Endothelial cell of umbilical vein (primary cell): ENCODE data around the gene CHL1. TPM values are rescaled to one million over a fixed set of nuclear protein-coding genes. Genes with fewer than 3 reads are reported as not detected.

ENCODE experiments used
- BruUV-seq: library from RNA; stranded (reverse); fragments of 400-500 nt; replicated peaks from 2 replicates; lab custom pipeline; 2021; lab: Mats Ljungman, UMichigan
- CTCF ChIA-PET: fragments of 300-600, 350-600 bp; sonication (Branson Sonifier 250); formaldehyde crosslinking; loops from one replicate; lab custom pipeline; 2021; ENCODE audit warnings: antibody characterized with exemption, inconsistent platforms; lab: Charles Lee
- POLR2A ChIA-PET: fragments of 300-600, 350-600 bp; sonication (Branson Sonifier 250); formaldehyde crosslinking; loops from one replicate; lab custom pipeline; 2021; ENCODE audit warnings: antibody characterized with exemption, inconsistent platforms; lab: Charles Lee
- DNase-seq: peaks from one replicate; pipeline ENCODE4 v3.0.0-alpha.2; 2011; ENCODE audit warnings: low read depth, low spot score
- FAIRE-seq: peaks from 2 replicates; lab custom pipeline; 2011; peaks lifted over from hg19 to GRCh38; lab: Jason Lieb, UNC
- H2AFZ ChIP-seq: 2 replicates; pipeline ENCODE4 v1.6.0; 2012; ENCODE audit warnings: low read depth, low read length, control low read depth, inconsistent platforms
- H3K27ac ChIP-seq: 2 replicates; pipeline ENCODE4 v1.5.1; 2011; ENCODE audit warnings: low read depth, mild to moderate bottlenecking, control low read depth, low read length, moderate library complexity; ENCODE audit not compliant: insufficient read depth
- H3K27me3 ChIP-seq, 2 experiments: 2 replicates each; pipeline versions ENCODE4 v1.6.0 to v1.6.1; 2011; ENCODE audit warnings: low read length in 2 of 2, mixed read lengths in 1 of 2; ENCODE audit not compliant: control insufficient read depth in 2 of 2, insufficient read depth in 2 of 2
- H3K36me3 ChIP-seq, 2 experiments: 2 replicates in 1 of 2; 3 replicates in 1 of 2; pipeline ENCODE4 v1.5.1; 2011; ENCODE audit warnings: low read length in 2 of 2, mild to moderate bottlenecking in 1 of 2, moderate library complexity in 1 of 2; ENCODE audit not compliant: control insufficient read depth in 2 of 2, insufficient read depth in 2 of 2; ENCODE audit errors: extremely low read depth in 1 of 2
- H3K4me1 ChIP-seq: 3 replicates; pipeline ENCODE4 v1.5.1; 2011; ENCODE audit warnings: mild to moderate bottlenecking, low read length; ENCODE audit not compliant: control insufficient read depth, insufficient read depth; ENCODE audit errors: extremely low read depth
- H3K4me2 ChIP-seq: 2 replicates; pipeline ENCODE4 v1.6.1; 2011; ENCODE audit warnings: low read length, control low read depth, mixed read lengths; ENCODE audit not compliant: insufficient read depth
- H3K4me3 ChIP-seq, 3 experiments: fragments of 200-600 bp in 1 of 3; sonication (generic), shearing (Covaris generic) in 1 of 3; replicated peaks in 1 of 3; 2 replicates each; pipeline ENCODE4 v1.5.1; 2011 to 2016; ENCODE audit warnings: control low read depth in 3 of 3, low read length in 3 of 3, mild to moderate bottlenecking in 2 of 3, inconsistent platforms in 1 of 3, low read depth in 1 of 3, moderate library complexity in 1 of 3; ENCODE audit not compliant: insufficient read depth in 1 of 3
- H3K79me2 ChIP-seq: 2 replicates; pipeline ENCODE4 v1.6.0; 2012; ENCODE audit warnings: low read length, inconsistent platforms; ENCODE audit not compliant: control insufficient read depth, insufficient read depth
- H3K9ac ChIP-seq: replicated peaks from 2 replicates; pipeline ENCODE3; 2011; ENCODE audit warnings: low read length, control low read depth; ENCODE audit not compliant: insufficient read depth; ENCODE audit errors: extremely low read depth
- H3K9me1 ChIP-seq: replicated peaks from 3 replicates; pipeline ENCODE4 v1.6.0; 2011; ENCODE audit warnings: mild to moderate bottlenecking, low read length; ENCODE audit not compliant: control insufficient read depth, insufficient read depth; ENCODE audit errors: extremely low read depth
- H3K9me3 ChIP-seq: replicated peaks from 2 replicates; pipeline ENCODE4 v1.5.1; 2012; ENCODE audit warnings: low read length, inconsistent platforms; ENCODE audit not compliant: control insufficient read depth, insufficient read depth
- H4K20me1 ChIP-seq: replicated peaks from 2 replicates; pipeline ENCODE3; 2011; ENCODE audit warnings: mild to moderate bottlenecking, low read length; ENCODE audit not compliant: control insufficient read depth, insufficient read depth; ENCODE audit errors: extremely low read depth
- EZH2 ChIP-seq: IDR thresholded peaks from 2 replicates; pipeline ENCODE4 v1.6.1; 2012; ENCODE audit warnings: borderline replicate concordance, low read depth, mild to moderate bottlenecking, moderate library complexity, low read length, inconsistent platforms; ENCODE audit not compliant: severe bottlenecking
- FOS ChIP-seq: IDR thresholded peaks from 2 replicates; pipeline ENCODE4 v1.6.1; 2011; ENCODE audit warnings: mild to moderate bottlenecking, low read length, moderate library complexity, borderline replicate concordance; ENCODE audit not compliant: insufficient read depth
- GATA2 ChIP-seq: IDR thresholded peaks from 2 replicates; pipeline ENCODE4 v1.7.0; 2011; ENCODE audit warnings: low read depth, mild to moderate bottlenecking, moderate library complexity, mixed read lengths, low read length; ENCODE audit not compliant: insufficient read length, insufficient read depth
- JUN ChIP-seq: IDR thresholded peaks from 2 replicates; pipeline ENCODE4 v1.6.1; 2011; ENCODE audit warnings: borderline replicate concordance, low read depth; ENCODE audit not compliant: insufficient read length, insufficient read depth
- MYC ChIP-seq: IDR thresholded peaks from one replicate; pipeline ENCODE4 v1.6.1; 2011; ENCODE audit warnings: mild to moderate bottlenecking, low read depth, low read length
- POLR2A ChIP-seq: IDR thresholded peaks from 2 replicates; pipeline ENCODE4 v1.6.1; 2012; ENCODE audit warnings: low read depth, mild to moderate bottlenecking, control low read depth, low read length
- POLR2AphosphoS5 ChIP-seq: IDR thresholded peaks from 2 replicates; pipeline ENCODE4 v1.6.1; 2012; ENCODE audit warnings: low read depth, mild to moderate bottlenecking, control low read depth, low read length, moderate library complexity; ENCODE audit not compliant: insufficient read depth
- dilution Hi-C: fragments of 300-500 bp; cut with MboI; formaldehyde crosslinking; loops from one replicate; pipeline ENCODE4 v1.15.0; 2019; ENCODE audit warnings: low sequenced_read_pairs; ENCODE audit not compliant: extremely low pct_ligation_motif_present
- intact Hi-C: fragments of 100-400 bp; cut with micrococcal nuclease; formaldehyde crosslinking; loops from one replicate; pipeline ENCODE4 v1.10.0; 2022
- polyA plus RNA-seq, 4 experiments: library from polyadenylated mRNA; depleted of rRNA in 3 of 4; stranded (reverse) in 3 of 4; unstranded in 1 of 4; fragments of >200 nt; gene quantifications; 2 replicates each; pipeline versions ENCODE4 v1.2.1 to v1.2.3, GENCODE V29; 2011 to 2012; ENCODE audit warnings: missing spikeins in 1 of 4
- total RNA-seq: library from RNA; stranded (reverse); gene quantifications from 2 replicates; pipeline ENCODE4 v1.2.3, GENCODE V29; 2021
- TF ChIP-seq, protein P1 (sequence below): IDR thresholded peaks from 2 replicates; pipeline ENCODE4 v1.6.1; 2011; ENCODE audit not compliant: insufficient read depth, insufficient read length
- TF ChIP-seq, protein P2 (sequence below), 2 donors: IDR thresholded peaks; 1 replicate in 1 of 2; 2 replicates in 1 of 2; pipeline ENCODE4 v1.5.1; 2011; ENCODE audit warnings: low read length in 2 of 2, mild to moderate bottlenecking in 2 of 2, moderate library complexity in 2 of 2, control low read depth in 1 of 2, inconsistent platforms in 1 of 2, low read depth in 1 of 2; ENCODE audit not compliant: insufficient read depth in 1 of 2; ENCODE audit errors: extremely low read depth in 1 of 2

CHL1 gene
- total and polyA plus RNA-seq, 2 donors (not counting 3 experiments of a cell fraction or from before 2014, with no cell fraction given) = not detected

DNA sequence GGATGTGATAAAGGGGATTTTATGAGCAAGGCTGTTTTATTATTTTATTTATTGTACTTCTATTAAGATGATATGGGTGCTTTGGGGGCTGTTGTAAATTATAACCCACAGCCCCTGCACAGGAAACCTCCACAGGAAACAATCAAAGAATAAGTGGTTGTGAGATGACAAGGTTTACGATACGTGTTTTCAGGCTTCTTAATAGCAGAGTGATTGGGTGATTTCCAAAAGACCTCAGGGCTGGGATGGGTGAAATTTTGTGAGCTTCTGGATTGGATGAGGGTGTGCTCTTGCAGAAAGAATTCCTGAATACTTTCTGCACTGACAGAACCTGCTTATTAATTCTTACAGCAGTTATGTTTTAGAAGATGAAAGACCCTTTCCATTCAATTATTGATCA lies 21.4 kb downstream of the CHL1 start:
- Histone ChIP-seq H3K9ac (no peak overlapping the region), H3K4me2 (no peak overlapping the region), H3K9me1 (no peaks in the 10 kb centered on the region), H4K20me1 (no peaks in the 10 kb centered on the region), H3K79me2 (no peaks in the 10 kb centered on the region), H2AFZ (no peak overlapping the region), H3K36me3 (no peaks in the 10 kb centered on the region), H3K4me1 (no peaks in the 10 kb centered on the region), H3K9me3 (peaks cover 2% of the 10 kb centered on the region), H3K27me3 (no peaks in the 10 kb centered on the region), H3K27ac (no peak overlapping the region), H3K4me3 (no peak overlapping the region)
- intact Hi-C loops (no loop called here), dilution Hi-C loops (no loop called here)
- BruUV-seq = no TSS peak
- TF ChIP-seq JUN = no peak
- no peak for TF ChIP-seq POLR2AphosphoS5
- ChIA-PET POLR2A (no interaction called here), CTCF (no interaction called here)
- no peak for DNase-seq
- FAIRE-seq = no peak

DNA sequence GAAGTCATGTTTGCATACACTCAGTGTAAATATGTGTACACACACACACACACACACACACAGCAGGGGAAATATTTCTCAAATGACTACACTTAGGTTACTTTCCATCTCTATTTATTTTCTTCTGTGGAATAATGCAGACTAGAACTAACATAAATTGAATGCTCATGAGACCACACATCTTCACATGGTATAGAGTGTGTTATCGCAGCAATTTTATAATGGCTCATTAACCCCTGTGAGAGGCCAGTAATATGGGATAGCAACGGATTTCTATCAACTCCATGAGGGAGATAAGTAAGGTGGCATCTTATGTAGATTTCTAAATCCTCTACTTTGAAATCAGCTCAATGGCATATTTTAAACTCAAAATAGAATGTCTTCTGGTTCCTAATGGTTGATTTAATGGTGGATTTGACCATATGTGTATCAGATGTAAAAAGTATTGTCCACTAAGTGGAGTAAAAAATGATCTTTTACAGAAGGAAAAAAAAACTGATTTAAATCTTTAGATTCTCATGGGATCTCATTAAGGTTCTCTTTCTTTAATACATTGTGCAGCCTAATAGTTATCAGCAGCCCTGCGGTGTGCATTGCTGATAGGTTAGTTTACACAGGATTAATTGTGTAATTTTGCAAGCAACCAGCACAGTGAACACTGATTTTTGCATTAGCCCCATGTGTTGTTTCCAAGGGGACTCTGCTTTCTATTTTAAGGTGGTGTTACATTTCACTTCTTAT lies 32.0 kb downstream of the CHL1 start:
- H3K9ac ChIP-seq = no peak overlapping the region
- no peak overlapping the region for H3K4me3 ChIP-seq
- ChIA-PET CTCF (no interaction called here), POLR2A (no interaction called here)
- no peaks in the 10 kb centered on the region for H3K4me1 ChIP-seq
- TF ChIP-seq EZH2 (no peak), MYC (no peak), POLR2AphosphoS5 (no peak), GATA2 (no peak), POLR2A (no peak), FOS (no peak), JUN (no peak)
- TF ChIP-seq, protein P1, sequence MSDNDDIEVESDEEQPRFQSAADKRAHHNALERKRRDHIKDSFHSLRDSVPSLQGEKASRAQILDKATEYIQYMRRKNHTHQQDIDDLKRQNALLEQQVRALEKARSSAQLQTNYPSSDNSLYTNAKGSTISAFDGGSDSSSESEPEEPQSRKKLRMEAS = no peak
- TF ChIP-seq, protein P2, sequence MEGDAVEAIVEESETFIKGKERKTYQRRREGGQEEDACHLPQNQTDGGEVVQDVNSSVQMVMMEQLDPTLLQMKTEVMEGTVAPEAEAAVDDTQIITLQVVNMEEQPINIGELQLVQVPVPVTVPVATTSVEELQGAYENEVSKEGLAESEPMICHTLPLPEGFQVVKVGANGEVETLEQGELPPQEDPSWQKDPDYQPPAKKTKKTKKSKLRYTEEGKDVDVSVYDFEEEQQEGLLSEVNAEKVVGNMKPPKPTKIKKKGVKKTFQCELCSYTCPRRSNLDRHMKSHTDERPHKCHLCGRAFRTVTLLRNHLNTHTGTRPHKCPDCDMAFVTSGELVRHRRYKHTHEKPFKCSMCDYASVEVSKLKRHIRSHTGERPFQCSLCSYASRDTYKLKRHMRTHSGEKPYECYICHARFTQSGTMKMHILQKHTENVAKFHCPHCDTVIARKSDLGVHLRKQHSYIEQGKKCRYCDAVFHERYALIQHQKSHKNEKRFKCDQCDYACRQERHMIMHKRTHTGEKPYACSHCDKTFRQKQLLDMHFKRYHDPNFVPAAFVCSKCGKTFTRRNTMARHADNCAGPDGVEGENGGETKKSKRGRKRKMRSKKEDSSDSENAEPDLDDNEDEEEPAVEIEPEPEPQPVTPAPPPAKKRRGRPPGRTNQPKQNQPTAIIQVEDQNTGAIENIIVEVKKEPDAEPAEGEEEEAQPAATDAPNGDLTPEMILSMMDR (IDR thresholded peaks at IDR 0.05; ENCODE audit: extremely low read depth in 1 of 2, insufficient read depth in 1 of 2, low read depth in 1 of 2, low read length in 2 of 2) = no peak
- no peaks in the 10 kb centered on the region for H3K9me1 ChIP-seq
- intact Hi-C loops = no loop called here
- no peak overlapping the region for H3K27ac ChIP-seq
- no peak overlapping the region for H2AFZ ChIP-seq
- no peaks in the 10 kb centered on the region for H3K79me2 ChIP-seq
- no TSS peak for BruUV-seq
- no peak for DNase-seq
- H3K27me3 ChIP-seq = no peaks in the 10 kb centered on the region
- no peaks in the 10 kb centered on the region for H3K9me3 ChIP-seq
- FAIRE-seq = no peak
- no peaks in the 10 kb centered on the region for H4K20me1 ChIP-seq
- dilution Hi-C loops = no loop called here
- no peaks in the 10 kb centered on the region for H3K36me3 ChIP-seq
- H3K4me2 ChIP-seq = no peak overlapping the region
